ENCODE results near the gene IMMP1L. TPM values are rescaled to one million over a fixed set of nuclear protein-coding genes. Genes with fewer than 3 reads are reported as not detected.

The IMMP1L gene
- total RNA-seq, 1 experiment from 2014 or later, result 38.5 TPM

GRCh38 chr11:31437742-31438435, 71.5 kb downstream of the IMMP1L start:
- Histone ChIP-seq H3K4me3 (replicated peaks in 1 of 2; ENCODE audit: low read depth in 1 of 2, low read length in 2 of 2) (no peak overlapping the region), H3K9me3 (ENCODE audit: control insufficient read depth in 1 of 2, insufficient read depth in 1 of 2, low read depth in 1 of 2, low read length in 2 of 2) (no peaks in the 10 kb centered on the region), H3K27ac (ENCODE audit: low read depth, low read length) (no peak overlapping the region), H3K4me2 (ENCODE audit: low read length) (no peak overlapping the region), H3K9me2 (ENCODE audit: insufficient read depth) (no peaks in the 10 kb centered on the region), H4K20me1 (ENCODE audit: insufficient read depth) (no peaks in the 10 kb centered on the region; the same call in 1 of the 2 replicates), H3K4me1 (ENCODE audit: control insufficient read depth in 1 of 2, insufficient read depth in 2 of 2, low read length in 2 of 2) (peaks cover 0 to 6% of the 10 kb centered on the region in 2 experiments; a peak in 1 of 4 replicates), H3K9ac (ENCODE audit: low read length) (no peak overlapping the region), H3K36me3 (ENCODE audit: control insufficient read depth in 1 of 2, insufficient read depth in 2 of 2, low read length in 2 of 2) (no peaks in the 10 kb centered on the region), H3K79me2 (ENCODE audit: insufficient read depth, low read length) (no peaks in the 10 kb centered on the region), H3K27me3 (ENCODE audit: insufficient read depth, low read length) (no peaks in the 10 kb centered on the region), H2AFZ (ENCODE audit: low read depth, low read length, poor library complexity, severe bottlenecking) (no peak overlapping the region)
- TF ChIP-seq RAD21 (IDR thresholded peaks at IDR 0.05; ENCODE audit: low read depth) (no peak), POLR2A (IDR thresholded peaks at IDR 0.05; ENCODE audit: borderline replicate concordance, extremely low read depth, insufficient read depth, insufficient read length) (no peak), SIN3A (IDR thresholded peaks at IDR 0.05; ENCODE audit: low read depth) (no peak), JUND (IDR thresholded peaks at IDR 0.05) (no peak), TCF7L2 (IDR thresholded peaks at IDR 0.05; ENCODE audit: borderline replicate concordance, extremely low read depth, insufficient read depth, insufficient read length) (no peak), ZFX (IDR thresholded peaks at IDR 0.05) (no peak), SRF (IDR thresholded peaks at IDR 0.05; ENCODE audit: low read depth) (no peak), YY1 (IDR thresholded peaks at IDR 0.05; ENCODE audit: extremely low read depth, insufficient replicate concordance, low read depth, low read length) (no peak), EGR1 (IDR thresholded peaks at IDR 0.05; ENCODE audit: low read depth) (no peak), CEBPB (IDR thresholded peaks at IDR 0.05; ENCODE audit: low read depth) (no peak), EZH2 (IDR thresholded peaks at IDR 0.05) (no peak), ZNF274 (IDR thresholded peaks at IDR 0.05; ENCODE audit: low read depth, low read length) (no peak), FOSL1 (IDR thresholded peaks at IDR 0.05; ENCODE audit: low read depth) (no peak), CBX3 (IDR thresholded peaks at IDR 0.05; ENCODE audit: low read depth) (no peak), POLR2AphosphoS5 (IDR thresholded peaks at IDR 0.05; ENCODE audit: low read depth, low read length) (no peak), MAX (IDR thresholded peaks at IDR 0.05) (no peak), ELF1 (IDR thresholded peaks at IDR 0.05; ENCODE audit: borderline replicate concordance, low read depth) (no peak), EZH2phosphoT487 (IDR thresholded peaks at IDR 0.05; ENCODE audit: borderline replicate concordance) (no peak), ATF3 (IDR thresholded peaks at IDR 0.05) (no peak)
- TF ChIP-seq, protein P1, sequence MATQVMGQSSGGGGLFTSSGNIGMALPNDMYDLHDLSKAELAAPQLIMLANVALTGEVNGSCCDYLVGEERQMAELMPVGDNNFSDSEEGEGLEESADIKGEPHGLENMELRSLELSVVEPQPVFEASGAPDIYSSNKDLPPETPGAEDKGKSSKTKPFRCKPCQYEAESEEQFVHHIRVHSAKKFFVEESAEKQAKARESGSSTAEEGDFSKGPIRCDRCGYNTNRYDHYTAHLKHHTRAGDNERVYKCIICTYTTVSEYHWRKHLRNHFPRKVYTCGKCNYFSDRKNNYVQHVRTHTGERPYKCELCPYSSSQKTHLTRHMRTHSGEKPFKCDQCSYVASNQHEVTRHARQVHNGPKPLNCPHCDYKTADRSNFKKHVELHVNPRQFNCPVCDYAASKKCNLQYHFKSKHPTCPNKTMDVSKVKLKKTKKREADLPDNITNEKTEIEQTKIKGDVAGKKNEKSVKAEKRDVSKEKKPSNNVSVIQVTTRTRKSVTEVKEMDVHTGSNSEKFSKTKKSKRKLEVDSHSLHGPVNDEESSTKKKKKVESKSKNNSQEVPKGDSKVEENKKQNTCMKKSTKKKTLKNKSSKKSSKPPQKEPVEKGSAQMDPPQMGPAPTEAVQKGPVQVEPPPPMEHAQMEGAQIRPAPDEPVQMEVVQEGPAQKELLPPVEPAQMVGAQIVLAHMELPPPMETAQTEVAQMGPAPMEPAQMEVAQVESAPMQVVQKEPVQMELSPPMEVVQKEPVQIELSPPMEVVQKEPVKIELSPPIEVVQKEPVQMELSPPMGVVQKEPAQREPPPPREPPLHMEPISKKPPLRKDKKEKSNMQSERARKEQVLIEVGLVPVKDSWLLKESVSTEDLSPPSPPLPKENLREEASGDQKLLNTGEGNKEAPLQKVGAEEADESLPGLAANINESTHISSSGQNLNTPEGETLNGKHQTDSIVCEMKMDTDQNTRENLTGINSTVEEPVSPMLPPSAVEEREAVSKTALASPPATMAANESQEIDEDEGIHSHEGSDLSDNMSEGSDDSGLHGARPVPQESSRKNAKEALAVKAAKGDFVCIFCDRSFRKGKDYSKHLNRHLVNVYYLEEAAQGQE (IDR thresholded peaks at IDR 0.05; ENCODE audit: low read depth), result no peak
- RAD21 ChIA-PET (ENCODE audit: low non-redundant PET in 1 of 2, low total read pairs in 2 of 2, uncharacterized antibody in 2 of 2, unreplicated experiment in 2 of 2), result no interaction called here
- POLR2A ChIA-PET, result no interaction called here
- no peak for ATAC-seq
- BruUV-seq (replicated peaks), result no TSS peak
- intact Hi-C loops (cut with micrococcal nuclease), result no loop called here
- CTCF ChIA-PET, result no interaction called here
- no peak for DNase-seq (ENCODE audit: low read depth, low spot score)

Data from HCT116 (cell line).